Mesenchymal stem cell (in vitro differentiated cells and primary cell): ENCODE results near the gene RUFY3.

ENCODE experiments used
- DNase-seq: peaks from one replicate; pipeline ENCODE4 v3.0.0-alpha.2; 2013
- H2AFZ ChIP-seq: one replicate; pipeline ENCODE4 v1.6.1; 2013; ENCODE audit warnings: low read depth, mild to moderate bottlenecking, control low read depth, inconsistent platforms, low read length, moderate library complexity
- H2AK5ac ChIP-seq: 2 replicates; pipeline ENCODE4 v1.6.1; 2013; ENCODE audit warnings: low read length, moderate library complexity, mild to moderate bottlenecking, inconsistent platforms; ENCODE audit not compliant: severe bottlenecking
- H2BK120ac ChIP-seq: one replicate; pipeline ENCODE4 v1.6.1; 2013; ENCODE audit warnings: low read depth, mild to moderate bottlenecking, inconsistent platforms, low read length, moderate library complexity
- H2BK12ac ChIP-seq, 2 experiments: one replicate each; pipeline ENCODE4 v1.6.1; 2013; ENCODE audit warnings: inconsistent platforms in 2 of 2, low read length in 2 of 2, mild to moderate bottlenecking in 2 of 2, moderate library complexity in 2 of 2, control low read depth in 1 of 2
- H2BK15ac ChIP-seq: one replicate; pipeline ENCODE4 v1.6.1; 2013; ENCODE audit warnings: mild to moderate bottlenecking, low read depth, inconsistent platforms; ENCODE audit not compliant: poor library complexity, severe bottlenecking
- H2BK5ac ChIP-seq: 2 replicates; pipeline ENCODE4 v1.6.1; 2013; ENCODE audit warnings: low read depth, mild to moderate bottlenecking, low read length, control low read depth, inconsistent platforms; ENCODE audit not compliant: poor library complexity, severe bottlenecking
- H3K14ac ChIP-seq, 2 experiments: one replicate each; pipeline ENCODE4 v1.6.1; 2013; ENCODE audit warnings: inconsistent platforms in 2 of 2, low read length in 2 of 2, control low read depth in 1 of 2, mild to moderate bottlenecking in 1 of 2, moderate library complexity in 1 of 2
- H3K18ac ChIP-seq, 2 experiments: one replicate each; pipeline ENCODE4 v1.6.1; 2013; ENCODE audit warnings: inconsistent platforms in 2 of 2, low read length in 2 of 2, control low read depth in 1 of 2, low read depth in 1 of 2, mild to moderate bottlenecking in 1 of 2
- H3K23ac ChIP-seq, 2 experiments: one replicate each; pipeline ENCODE4 v1.6.1; 2013; ENCODE audit warnings: inconsistent platforms in 2 of 2, low read length in 2 of 2, mild to moderate bottlenecking in 2 of 2, moderate library complexity in 2 of 2, control low read depth in 1 of 2
- H3K27ac ChIP-seq: 2 replicates; pipeline ENCODE4 v1.5.1; 2013; ENCODE audit warnings: mild to moderate bottlenecking, moderate library complexity, low read length, control low read depth, inconsistent platforms; ENCODE audit not compliant: poor library complexity, severe bottlenecking
- H3K27me3 ChIP-seq, 2 experiments: 2 replicates each; pipeline versions ENCODE4 v1.6.1 to v1.7.0; 2013; ENCODE audit warnings: low read length in 2 of 2, mild to moderate bottlenecking in 2 of 2, moderate library complexity in 2 of 2, control low read depth in 1 of 2, inconsistent platforms in 1 of 2; ENCODE audit not compliant: control insufficient read depth in 1 of 2, insufficient read depth in 1 of 2
- H3K36me3 ChIP-seq, 2 experiments: 2 replicates each; pipeline versions ENCODE4 v1.6.1 to v1.7.0; 2013; ENCODE audit warnings: low read length in 2 of 2, control low read depth in 1 of 2, inconsistent platforms in 1 of 2, low read depth in 1 of 2, mild to moderate bottlenecking in 1 of 2; ENCODE audit not compliant: insufficient read depth in 2 of 2, control insufficient read depth in 1 of 2
- H3K4ac ChIP-seq, 2 experiments: one replicate each; pipeline ENCODE4 v1.6.1; 2013; ENCODE audit warnings: inconsistent platforms in 2 of 2, low read length in 2 of 2, mild to moderate bottlenecking in 2 of 2, moderate library complexity in 2 of 2, control low read depth in 1 of 2, low read depth in 1 of 2
- H3K4me1 ChIP-seq: 2 replicates; pipeline ENCODE4 v1.6.1; 2013; ENCODE audit warnings: low read depth, low read length, control low read depth; ENCODE audit not compliant: control insufficient read depth, insufficient read depth
- H3K4me2 ChIP-seq: 2 replicates; pipeline ENCODE4 v1.6.1; 2013; ENCODE audit warnings: low read length, mild to moderate bottlenecking, inconsistent platforms; ENCODE audit not compliant: poor library complexity, severe bottlenecking
- H3K4me3 ChIP-seq, 2 experiments: 2 replicates each; pipeline versions ENCODE4 v1.5.1 to v1.7.0; 2013; ENCODE audit warnings: low read length in 2 of 2, mild to moderate bottlenecking in 2 of 2, control low read depth in 1 of 2, low read depth in 1 of 2; ENCODE audit not compliant: insufficient read depth in 1 of 2
- H3K79me1 ChIP-seq: replicated peaks from 2 replicates; pipeline ENCODE4 v1.6.1; 2013; ENCODE audit warnings: mild to moderate bottlenecking, control low read depth, low read length, inconsistent platforms; ENCODE audit not compliant: poor library complexity, severe bottlenecking
- H3K9ac ChIP-seq: 2 replicates; pipeline ENCODE4 v1.7.0; 2013; ENCODE audit warnings: mild to moderate bottlenecking, low read length, moderate library complexity
- H3K9me3 ChIP-seq: 2 replicates; pipeline ENCODE4 v1.7.0; 2013; ENCODE audit warnings: mild to moderate bottlenecking, low read length; ENCODE audit not compliant: control insufficient read depth
- H4K8ac ChIP-seq: one replicate; pipeline ENCODE4 v1.6.1; 2013; ENCODE audit warnings: inconsistent platforms, mild to moderate bottlenecking, low read length, moderate library complexity
- H4K91ac ChIP-seq: one replicate; pipeline ENCODE4 v1.6.1; 2013; ENCODE audit warnings: mild to moderate bottlenecking, low read length, inconsistent platforms
- WGBS: methylation state at CpG from one replicate; pipeline ENCODE4 v1.1.7; 2013; ENCODE audit warnings: mixed read lengths; 5-methylcytosine and 5-hydroxymethylcytosine counted together

Gene RUFY3

DNA sequence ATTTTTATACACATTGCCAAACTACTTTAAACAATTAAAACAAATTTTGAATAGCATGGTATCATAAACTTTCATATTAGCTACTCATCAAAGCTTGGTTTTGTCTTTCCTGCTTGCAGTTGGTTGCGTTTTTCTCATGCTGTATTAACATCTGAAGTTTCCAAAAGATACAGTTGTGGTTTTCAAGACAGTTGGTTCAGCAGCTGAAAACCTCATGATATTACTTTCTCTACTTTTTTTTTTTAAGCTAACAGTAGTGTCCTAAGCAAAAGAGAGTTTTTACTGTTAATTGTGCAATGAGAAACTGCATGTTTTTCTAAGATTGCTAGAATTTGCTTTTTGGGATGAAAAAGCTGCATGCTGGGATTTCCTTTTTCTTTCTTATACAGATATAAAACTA is 15.2 kb downstream of the RUFY3 start:
- no peak overlapping the region for H3K27ac ChIP-seq
- no peak for DNase-seq
- H4K8ac ChIP-seq: no peak overlapping the region
- no peaks in the 10 kb centered on the region for H3K4me1 ChIP-seq
- no peaks in the 10 kb centered on the region for H3K9me3 ChIP-seq
- H2BK15ac ChIP-seq: no peak overlapping the region
- no peak overlapping the region for H3K4ac ChIP-seq
- no peak overlapping the region for H3K4me2 ChIP-seq
- H3K36me3 ChIP-seq: peaks cover 0 to 10% of the 10 kb centered on the region in 2 experiments
- no peak overlapping the region for H2BK5ac ChIP-seq
- H2AFZ ChIP-seq: no peak overlapping the region
- no peak overlapping the region for H4K91ac ChIP-seq
- H2BK12ac ChIP-seq: no peak overlapping the region
- H3K23ac ChIP-seq: no peak overlapping the region
- H3K4me3 ChIP-seq: no peak overlapping the region
- no peak overlapping the region for H3K9ac ChIP-seq
- H3K14ac ChIP-seq: no peak overlapping the region
- no peaks in the 10 kb centered on the region for H3K27me3 ChIP-seq
- 100% methylated on average over 1 of the region's 1 CpG for WGBS
- peaks cover 10% of the 10 kb centered on the region for H3K79me1 ChIP-seq
- H2BK120ac ChIP-seq: no peak overlapping the region
- H3K18ac ChIP-seq: no peak overlapping the region
- no peak overlapping the region for H2AK5ac ChIP-seq

DNA sequence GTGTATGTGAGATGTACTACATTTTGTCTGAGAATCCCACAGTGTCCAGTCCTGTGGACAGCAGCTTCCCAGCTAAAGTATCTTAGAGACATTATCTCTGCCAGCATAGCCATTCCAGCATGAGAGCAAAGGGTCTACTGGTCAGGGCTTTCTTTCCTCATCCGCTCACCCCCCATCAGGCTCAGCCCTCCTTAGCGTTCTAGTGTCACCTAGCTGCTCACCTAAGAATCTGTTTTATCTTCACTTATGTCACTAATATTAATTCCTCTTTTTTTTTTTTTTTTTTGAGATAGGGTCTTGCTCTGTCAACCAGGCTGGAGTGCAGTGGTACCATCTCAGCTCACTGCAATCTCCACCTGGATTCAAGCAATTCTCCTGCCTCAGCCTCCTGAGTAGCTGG is 15.6 kb downstream of the RUFY3 start:
- peaks cover 12% of the 10 kb centered on the region for H3K79me1 ChIP-seq
- H4K91ac ChIP-seq: no peak overlapping the region
- H2BK5ac ChIP-seq: no peak overlapping the region
- H3K27ac ChIP-seq: no peak overlapping the region
- H3K14ac ChIP-seq: no peak overlapping the region
- no peak overlapping the region for H3K4me3 ChIP-seq
- H3K4me2 ChIP-seq: no peak overlapping the region
- H2BK12ac ChIP-seq: no peak overlapping the region
- no peak overlapping the region for H3K23ac ChIP-seq
- H2BK120ac ChIP-seq: no peak overlapping the region
- H2AK5ac ChIP-seq: no peak overlapping the region
- H3K27me3 ChIP-seq: no peaks in the 10 kb centered on the region
- no peak overlapping the region for H4K8ac ChIP-seq
- H3K4me1 ChIP-seq: peaks cover 2% of the 10 kb centered on the region
- DNase-seq: no peak
- no peaks in the 10 kb centered on the region for H3K9me3 ChIP-seq
- no peak overlapping the region for H2BK15ac ChIP-seq
- H3K4ac ChIP-seq: no peak overlapping the region
- WGBS: 100% methylated on average over 1 of the region's 2 CpGs
- H3K18ac ChIP-seq: no peak overlapping the region
- H3K9ac ChIP-seq: no peak overlapping the region
- H2AFZ ChIP-seq: no peak overlapping the region
- peaks cover 0 to 9% of the 10 kb centered on the region in 2 experiments for H3K36me3 ChIP-seq

DNA sequence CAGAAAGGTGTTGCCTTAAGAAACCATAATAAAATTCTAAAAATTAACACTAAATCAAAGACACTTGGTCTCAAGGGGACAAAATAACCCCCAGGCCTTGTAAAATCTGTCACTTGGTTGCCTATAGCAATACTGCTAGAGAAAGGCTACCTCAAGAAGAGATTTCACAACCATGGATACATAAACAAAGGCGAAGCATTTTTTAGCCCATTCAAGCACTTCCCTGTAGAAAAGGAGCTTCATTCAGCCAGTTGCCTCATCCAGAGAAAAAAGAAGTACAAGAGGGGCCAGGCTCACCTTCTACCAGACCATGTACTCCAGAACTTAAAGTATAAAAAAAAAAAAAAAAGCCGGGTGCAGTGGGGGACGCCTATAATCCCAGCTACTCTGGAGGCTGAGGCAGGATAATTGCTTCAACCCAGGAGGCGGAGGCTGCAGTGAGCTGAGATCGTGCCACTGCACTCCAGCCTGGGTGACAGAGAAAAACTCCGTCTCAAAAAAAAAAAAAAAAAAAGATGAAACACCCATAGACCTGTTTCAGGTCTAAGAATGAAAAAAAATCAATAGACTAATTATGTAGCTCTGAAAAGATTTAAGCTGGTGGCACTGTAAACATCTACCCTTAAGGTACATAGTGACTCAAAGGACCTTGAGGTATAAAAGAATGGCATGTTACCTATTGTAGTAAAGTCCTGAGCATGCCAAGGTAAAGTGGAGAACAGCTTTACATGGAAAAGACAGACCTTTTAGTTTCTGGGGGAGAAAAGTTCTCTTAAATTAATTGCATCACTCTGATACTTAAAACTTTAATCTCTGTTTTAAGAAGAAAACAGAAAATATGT is 18.0 kb downstream of the RUFY3 start:
- 82% methylated on average over 5 of the region's 6 CpGs for whole genome bisulfite sequencing
- H3K23ac ChIP-seq: no peak overlapping the region
- H2BK12ac ChIP-seq: no peak overlapping the region
- H3K4me3 ChIP-seq: no peak overlapping the region
- no peak overlapping the region for H4K8ac ChIP-seq
- no peak overlapping the region for H3K4ac ChIP-seq
- peaks cover 2% of the 10 kb centered on the region for H3K4me1 ChIP-seq
- H2BK120ac ChIP-seq: no peak overlapping the region
- no peaks in the 10 kb centered on the region for H3K27me3 ChIP-seq
- H2AK5ac ChIP-seq: no peak overlapping the region
- peaks cover 0 to 11% of the 10 kb centered on the region in 2 experiments for H3K36me3 ChIP-seq
- no peak overlapping the region for H2BK15ac ChIP-seq
- H4K91ac ChIP-seq: no peak overlapping the region
- no peak overlapping the region for H3K9ac ChIP-seq
- no peak overlapping the region for H2AFZ ChIP-seq
- H2BK5ac ChIP-seq: no peak overlapping the region
- H3K79me1 ChIP-seq: peaks cover 14% of the 10 kb centered on the region
- no peak overlapping the region for H3K4me2 ChIP-seq
- no peaks in the 10 kb centered on the region for H3K9me3 ChIP-seq
- H3K14ac ChIP-seq: no peak overlapping the region
- no peak overlapping the region for H3K27ac ChIP-seq
- DNase-seq: peak; percentile 37
- H3K18ac ChIP-seq: no peak overlapping the region

DNA sequence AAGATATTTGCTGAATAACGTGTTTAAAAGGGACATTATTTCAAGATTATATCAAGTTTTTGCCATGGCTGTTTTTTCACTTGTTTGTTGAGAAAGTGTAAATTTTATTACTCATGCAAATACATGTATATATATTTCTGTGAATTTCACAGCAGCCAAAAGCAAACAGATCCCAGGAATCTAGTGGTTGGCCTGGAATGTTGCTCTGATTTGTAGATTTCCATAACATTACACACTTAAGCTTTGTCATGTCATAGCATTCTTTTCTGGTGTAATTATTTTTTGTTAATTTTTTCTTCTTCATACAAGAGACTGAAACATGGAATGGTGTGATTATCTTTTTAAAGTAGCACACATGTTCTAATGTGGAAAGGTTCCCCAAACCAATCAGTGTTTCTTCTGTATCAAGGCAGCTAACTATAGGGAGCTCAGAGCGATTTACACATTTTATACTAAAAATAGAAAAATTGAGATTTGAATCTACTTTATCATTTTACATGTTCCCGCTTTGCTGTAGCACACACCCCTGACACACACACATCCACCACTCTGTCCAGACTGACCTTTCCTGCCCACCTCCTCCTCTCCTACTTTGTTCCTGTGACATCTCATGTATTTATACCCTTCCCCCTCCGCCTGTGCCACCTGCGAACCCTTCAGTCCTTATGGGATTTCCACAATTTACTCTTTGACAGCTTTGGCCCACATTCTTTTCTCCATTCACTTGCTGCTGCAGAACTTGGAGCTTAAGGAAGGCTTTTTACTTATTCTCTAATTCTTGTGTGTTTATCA is 20.3 kb downstream of the RUFY3 start:
- no peak for DNase-seq
- peak overlapping the region; percentile 37 for H3K9ac ChIP-seq
- peaks cover 2% of the 10 kb centered on the region for H3K4me1 ChIP-seq
- no peaks in the 10 kb centered on the region for H3K9me3 ChIP-seq
- H4K8ac ChIP-seq: no peak overlapping the region
- H3K27me3 ChIP-seq: no peaks in the 10 kb centered on the region
- H3K79me1 ChIP-seq: peaks cover 15% of the 10 kb centered on the region
- no peak overlapping the region for H2BK120ac ChIP-seq
- 82% methylated on average over 4 of the region's 5 CpGs for WGBS
- H3K23ac ChIP-seq: no peak overlapping the region
- no peak overlapping the region for H3K4me2 ChIP-seq
- no peak overlapping the region for H2BK15ac ChIP-seq
- no peak overlapping the region for H3K14ac ChIP-seq
- H3K36me3 ChIP-seq: peaks cover 0 to 22% of the 10 kb centered on the region in 2 experiments
- H2AK5ac ChIP-seq: no peak overlapping the region
- no peak overlapping the region for H3K27ac ChIP-seq
- no peak overlapping the region for H2BK5ac ChIP-seq
- H3K4ac ChIP-seq: no peak overlapping the region
- no peak overlapping the region for H2AFZ ChIP-seq
- no peak overlapping the region for H4K91ac ChIP-seq
- H3K18ac ChIP-seq: no peak overlapping the region
- H3K4me3 ChIP-seq: no peak overlapping the region
- H2BK12ac ChIP-seq: no peak overlapping the region
